Type B pancreatic cell (in vitro differentiated cells): ENCODE data around the gene KIF26B. TPM values are rescaled to one million over a fixed set of nuclear protein-coding genes. Genes with fewer than 3 reads are reported as not detected.
A peak's percentile ranks its signal among the peaks of the same experiment; 100 is the strongest.

ENCODE experiments used
- DNase-seq: peaks from one replicate; pipeline ENCODE4 v3.0.0; 2021; ENCODE audit warnings: mixed read lengths; ENCODE audit not compliant: unreplicated experiment; ENCODE audit errors: extremely low spot score
- H3K27ac Mint-ChIP-seq: 2 replicates; pipeline ENCODE4 v1.8.0; 2021; ENCODE audit warnings: mild to moderate bottlenecking, mixed read lengths
- H3K27me3 Mint-ChIP-seq: 2 replicates; pipeline ENCODE4 v1.8.0; 2021; ENCODE audit warnings: mixed read lengths
- H3K36me3 Mint-ChIP-seq: 2 replicates; pipeline ENCODE4 v1.8.0; 2021; ENCODE audit warnings: mixed read lengths
- H3K4me1 Mint-ChIP-seq: one replicate; pipeline ENCODE4 v1.8.0; 2021; ENCODE audit warnings: mixed read lengths; ENCODE audit not compliant: unreplicated experiment
- H3K4me3 Mint-ChIP-seq: 2 replicates; pipeline ENCODE4 v1.8.0; 2021; ENCODE audit warnings: mild to moderate bottlenecking, mixed read lengths
- H3K9me3 Mint-ChIP-seq: 2 replicates; pipeline ENCODE4 v1.8.0; 2021; ENCODE audit warnings: mixed read lengths
- total RNA-seq: library from RNA; stranded (reverse); gene quantifications from 2 replicates; pipeline ENCODE4 v1.2.1, GENCODE V29; 2021; ENCODE audit warnings: low replicate concordance
- TF ChIP-seq, protein P1 (sequence below): fragments of 200-600 bp; sonication (generic); conservative IDR thresholded peaks from 2 replicates; pipeline ENCODE4 v1.5.0; 2021; ENCODE audit warnings: antibody characterized with exemption, mild to moderate bottlenecking

KIF26B gene
- total RNA-seq, 1 donor from 2014 or later = 22.1 TPM

DNA sequence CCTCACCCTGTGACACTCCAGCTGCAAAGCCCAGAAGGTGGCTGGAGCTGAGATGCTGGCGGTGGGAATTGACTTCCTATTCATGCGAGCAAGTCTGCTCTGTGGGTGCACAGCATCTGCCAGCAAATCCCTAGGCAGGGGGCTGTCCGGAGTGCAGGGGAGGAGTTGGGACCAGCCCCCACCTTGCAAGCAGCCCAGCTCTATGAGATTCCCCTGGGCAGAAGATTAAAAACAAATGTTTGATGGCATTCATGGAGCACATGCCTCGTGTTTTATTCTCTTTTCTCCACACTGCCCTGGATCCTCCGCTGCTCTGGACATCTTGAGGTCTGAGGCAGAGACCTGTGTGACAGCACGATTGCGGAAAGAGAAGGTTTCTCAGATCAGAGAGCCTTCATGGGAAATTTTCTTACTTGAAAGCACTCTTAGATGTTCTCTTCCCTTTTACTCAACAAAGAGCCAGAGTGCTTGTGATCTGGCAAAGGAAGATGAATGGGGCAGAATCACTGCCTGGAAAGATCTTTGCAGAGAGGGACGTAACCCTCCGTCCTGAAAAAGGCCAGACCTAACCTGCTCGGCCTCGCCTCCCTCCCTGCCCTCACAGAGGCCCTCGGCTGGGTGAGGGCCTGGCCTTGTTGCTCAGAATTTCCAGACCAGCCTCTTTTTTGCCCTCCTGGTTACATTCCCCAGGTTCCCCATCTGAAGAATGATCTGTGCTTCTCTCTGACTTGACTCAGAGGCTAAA is 597.1 kb downstream of the KIF26B start:
- Mint-ChIP-seq H3K36me3 (peaks cover 19% of the 10 kb centered on the region), H3K4me1 (peaks cover 19% of the 10 kb centered on the region), H3K4me3 (no peak overlapping the region), H3K9me3 (peaks cover 19% of the 10 kb centered on the region), H3K27me3 (no peaks in the 10 kb centered on the region), H3K27ac (peak overlapping the region; percentile 40)
- TF ChIP-seq, protein P1, sequence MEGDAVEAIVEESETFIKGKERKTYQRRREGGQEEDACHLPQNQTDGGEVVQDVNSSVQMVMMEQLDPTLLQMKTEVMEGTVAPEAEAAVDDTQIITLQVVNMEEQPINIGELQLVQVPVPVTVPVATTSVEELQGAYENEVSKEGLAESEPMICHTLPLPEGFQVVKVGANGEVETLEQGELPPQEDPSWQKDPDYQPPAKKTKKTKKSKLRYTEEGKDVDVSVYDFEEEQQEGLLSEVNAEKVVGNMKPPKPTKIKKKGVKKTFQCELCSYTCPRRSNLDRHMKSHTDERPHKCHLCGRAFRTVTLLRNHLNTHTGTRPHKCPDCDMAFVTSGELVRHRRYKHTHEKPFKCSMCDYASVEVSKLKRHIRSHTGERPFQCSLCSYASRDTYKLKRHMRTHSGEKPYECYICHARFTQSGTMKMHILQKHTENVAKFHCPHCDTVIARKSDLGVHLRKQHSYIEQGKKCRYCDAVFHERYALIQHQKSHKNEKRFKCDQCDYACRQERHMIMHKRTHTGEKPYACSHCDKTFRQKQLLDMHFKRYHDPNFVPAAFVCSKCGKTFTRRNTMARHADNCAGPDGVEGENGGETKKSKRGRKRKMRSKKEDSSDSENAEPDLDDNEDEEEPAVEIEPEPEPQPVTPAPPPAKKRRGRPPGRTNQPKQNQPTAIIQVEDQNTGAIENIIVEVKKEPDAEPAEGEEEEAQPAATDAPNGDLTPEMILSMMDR = no peak
- no peak for DNase-seq

- Mint-ChIP-seq H3K27ac (no peak overlapping the region), H3K4me3 (peak overlapping the region; percentile 33), H3K27me3 (no peaks in the 10 kb centered on the region), H3K4me1 (peaks cover 19% of the 10 kb centered on the region), H3K36me3 (peaks cover 14% of the 10 kb centered on the region), H3K9me3 (peaks cover 17% of the 10 kb centered on the region)
- TF ChIP-seq, protein P1 = no peak
- no peak for DNase-seq
These were observed 597.8 kb downstream of the KIF26B start for GRCh38 chr1:245752561-245752960.

DNA sequence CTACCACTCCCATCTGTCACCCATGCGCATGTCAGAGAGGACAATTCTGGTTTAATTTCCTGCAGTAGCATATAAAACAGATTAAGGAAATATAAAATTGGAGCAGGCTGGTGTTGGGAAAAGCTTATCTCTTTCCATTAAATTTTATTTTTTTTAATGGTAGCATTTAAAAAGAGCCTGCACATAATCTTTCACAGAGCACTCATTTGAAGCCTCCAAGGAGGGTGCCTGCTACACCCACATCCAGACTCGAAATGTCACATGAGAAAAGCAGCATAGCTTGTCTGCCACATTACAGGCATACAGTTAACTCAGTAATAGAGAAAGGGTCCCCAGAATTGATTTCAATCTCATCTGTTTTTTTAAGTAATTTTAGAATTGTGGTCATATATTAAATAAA is 599.0 kb downstream of the KIF26B start:
- H3K36me3 Mint-ChIP-seq = peaks cover 18% of the 10 kb centered on the region
- peaks cover 19% of the 10 kb centered on the region for H3K4me1 Mint-ChIP-seq
- no peak overlapping the region for H3K27ac Mint-ChIP-seq
- peaks cover 17% of the 10 kb centered on the region for H3K9me3 Mint-ChIP-seq
- no peak for DNase-seq
- no peak overlapping the region for H3K4me3 Mint-ChIP-seq
- TF ChIP-seq, protein P1 = no peak
- H3K27me3 Mint-ChIP-seq = no peaks in the 10 kb centered on the region

- peaks cover 17% of the 10 kb centered on the region for H3K9me3 Mint-ChIP-seq
- no peak for DNase-seq
- no peak overlapping the region for H3K27ac Mint-ChIP-seq
- no peaks in the 10 kb centered on the region for H3K27me3 Mint-ChIP-seq
- peaks cover 15% of the 10 kb centered on the region for H3K36me3 Mint-ChIP-seq
- TF ChIP-seq, protein P1 = no peak
- H3K4me3 Mint-ChIP-seq = no peak overlapping the region
- peaks cover 19% of the 10 kb centered on the region for H3K4me1 Mint-ChIP-seq
These were observed 599.7 kb downstream of the KIF26B start for GRCh38 chr1:245754463-245754961.
